ENCODE measurements around the gene RAB3GAP2. TPM values are rescaled to one million over a fixed set of nuclear protein-coding genes. Genes with fewer than 3 reads are reported as not detected.
"Not testable (repeated sequence)": the region's sequence is repeated elsewhere in the genome, so short reads cannot be mapped to it uniquely, and the experiment has no call there.

The RAB3GAP2 gene
- total and polyA plus RNA-seq, 2 experiments from 2014 or later, result 9.9 to 14.5 TPM

- no peaks in the 10 kb centered on the region for H3K36me3 ChIP-seq
- DNase-seq (ENCODE audit: low read depth in 1 of 2, low spot score in 1 of 2), result no peak
- H3K4me3 ChIP-seq, result no peak overlapping the region
- H3K27ac ChIP-seq, result no peak overlapping the region
- H3K4me1 ChIP-seq (ENCODE audit: low read depth), result no peaks in the 10 kb centered on the region
- TF ChIP-seq, protein P1, sequence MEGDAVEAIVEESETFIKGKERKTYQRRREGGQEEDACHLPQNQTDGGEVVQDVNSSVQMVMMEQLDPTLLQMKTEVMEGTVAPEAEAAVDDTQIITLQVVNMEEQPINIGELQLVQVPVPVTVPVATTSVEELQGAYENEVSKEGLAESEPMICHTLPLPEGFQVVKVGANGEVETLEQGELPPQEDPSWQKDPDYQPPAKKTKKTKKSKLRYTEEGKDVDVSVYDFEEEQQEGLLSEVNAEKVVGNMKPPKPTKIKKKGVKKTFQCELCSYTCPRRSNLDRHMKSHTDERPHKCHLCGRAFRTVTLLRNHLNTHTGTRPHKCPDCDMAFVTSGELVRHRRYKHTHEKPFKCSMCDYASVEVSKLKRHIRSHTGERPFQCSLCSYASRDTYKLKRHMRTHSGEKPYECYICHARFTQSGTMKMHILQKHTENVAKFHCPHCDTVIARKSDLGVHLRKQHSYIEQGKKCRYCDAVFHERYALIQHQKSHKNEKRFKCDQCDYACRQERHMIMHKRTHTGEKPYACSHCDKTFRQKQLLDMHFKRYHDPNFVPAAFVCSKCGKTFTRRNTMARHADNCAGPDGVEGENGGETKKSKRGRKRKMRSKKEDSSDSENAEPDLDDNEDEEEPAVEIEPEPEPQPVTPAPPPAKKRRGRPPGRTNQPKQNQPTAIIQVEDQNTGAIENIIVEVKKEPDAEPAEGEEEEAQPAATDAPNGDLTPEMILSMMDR (IDR thresholded peaks at IDR 0.05; ENCODE audit: low read depth, low read length), result no peak
- H3K27me3 ChIP-seq, result no peaks in the 10 kb centered on the region
- H3K9me3 ChIP-seq (ENCODE audit: low read depth), result no peaks in the 10 kb centered on the region
These were observed 44.9 kb upstream of the RAB3GAP2 start for GRCh38 chr1:220317161-220317560.

- Histone ChIP-seq H3K4me1 (ENCODE audit: low read depth) (no peaks in the 10 kb centered on the region), H3K27ac (no peak overlapping the region), H3K27me3 (no peaks in the 10 kb centered on the region), H3K9me3 (ENCODE audit: low read depth) (no peaks in the 10 kb centered on the region), H3K4me3 (no peak overlapping the region), H3K36me3 (no peaks in the 10 kb centered on the region)
- DNase-seq (ENCODE audit: low read depth in 1 of 2, low spot score in 1 of 2), result no peak
- TF ChIP-seq, protein P1 (IDR thresholded peaks at IDR 0.05; ENCODE audit: low read depth, low read length), result no peak
These were observed 44.1 kb upstream of the RAB3GAP2 start for GRCh38 chr1:220316305-220316704.

- Histone ChIP-seq H3K27ac (no peak overlapping the region), H3K36me3 (no peaks in the 10 kb centered on the region), H3K9me3 (ENCODE audit: low read depth) (no peaks in the 10 kb centered on the region), H3K27me3 (no peaks in the 10 kb centered on the region), H3K4me3 (no peak overlapping the region), H3K4me1 (ENCODE audit: low read depth) (no peaks in the 10 kb centered on the region)
- TF ChIP-seq, protein P1 (IDR thresholded peaks at IDR 0.05; ENCODE audit: low read depth, low read length), result no peak
- DNase-seq (ENCODE audit: low read depth in 1 of 2, low spot score in 1 of 2), result no peak
These were observed 43.0 kb upstream of the RAB3GAP2 start for GRCh38 chr1:220315070-220315839.

DNA sequence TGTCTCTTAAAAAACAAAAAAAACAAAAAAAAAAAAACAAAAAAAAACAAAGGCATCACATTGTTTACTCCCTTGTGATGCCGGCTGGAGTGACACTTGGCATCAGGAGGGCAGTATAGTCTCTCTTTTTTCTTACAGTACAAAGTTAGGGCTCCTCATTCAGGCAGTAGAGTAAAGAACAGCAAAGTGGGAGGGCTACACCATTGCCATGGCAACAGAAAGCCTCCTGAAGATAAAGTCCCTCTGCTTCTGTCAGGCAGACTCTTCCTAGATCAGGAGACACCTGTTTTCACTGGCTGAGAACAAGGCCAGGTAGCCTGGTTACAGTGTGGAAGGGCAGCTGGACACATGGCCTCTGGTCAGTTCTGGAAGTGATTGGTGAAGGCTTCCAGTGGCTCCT is 41.3 kb upstream of the RAB3GAP2 start:
- no peak overlapping the region for H3K4me3 ChIP-seq
- no peaks in the 10 kb centered on the region for H3K27me3 ChIP-seq
- no peak overlapping the region for H3K27ac ChIP-seq
- no peak for DNase-seq (ENCODE audit: low read depth in 1 of 2, low spot score in 1 of 2)
- H3K36me3 ChIP-seq, result no peaks in the 10 kb centered on the region
- no peaks in the 10 kb centered on the region for H3K9me3 ChIP-seq (ENCODE audit: low read depth)
- H3K4me1 ChIP-seq (ENCODE audit: low read depth), result no peaks in the 10 kb centered on the region
- TF ChIP-seq, protein P1 (IDR thresholded peaks at IDR 0.05; ENCODE audit: low read depth, low read length), result no peak

GRCh38 chr1:220310147-220310546 is 37.9 kb upstream of the RAB3GAP2 start:
- not testable (repeated sequence) for H3K9me3 ChIP-seq (ENCODE audit: low read depth); H3K36me3 ChIP-seq; H3K4me1 ChIP-seq (ENCODE audit: low read depth); H3K27ac ChIP-seq; H3K27me3 ChIP-seq; H3K4me3 ChIP-seq; DNase-seq (ENCODE audit: low read depth in 1 of 2, low spot score in 1 of 2)

GRCh38 chr1:220307607-220308006 is 35.4 kb upstream of the RAB3GAP2 start:
- no peak for DNase-seq (ENCODE audit: low read depth in 1 of 2, low spot score in 1 of 2)
- TF ChIP-seq, protein P1 (IDR thresholded peaks at IDR 0.05; ENCODE audit: low read depth, low read length), result no peak
- H3K27ac ChIP-seq, result no peak overlapping the region
- no peak overlapping the region for H3K4me3 ChIP-seq
- H3K9me3 ChIP-seq (ENCODE audit: low read depth), result no peaks in the 10 kb centered on the region
- no peaks in the 10 kb centered on the region for H3K4me1 ChIP-seq (ENCODE audit: low read depth)
- H3K36me3 ChIP-seq, result no peaks in the 10 kb centered on the region
- no peaks in the 10 kb centered on the region for H3K27me3 ChIP-seq
